Fibroblast of the aortic adventitia (primary cell): Measurements from ENCODE around the gene CDC14B. TPM values are rescaled to one million over a fixed set of nuclear protein-coding genes. Genes with fewer than 3 reads are reported as not detected.

Experiments
- DNase-seq: peaks from one replicate; pipeline ENCODE4 v3.0.0-alpha.2; 2010; ENCODE audit warnings: low read depth
- H3K4me3 ChIP-seq: 2 replicates; pipeline ENCODE4 v1.5.1; 2011; ENCODE audit warnings: low read depth, mild to moderate bottlenecking, control low read depth, low read length, moderate library complexity
- CTCF ChIP-seq: IDR thresholded peaks from 2 replicates; pipeline ENCODE4 v1.5.1; 2011; ENCODE audit warnings: mild to moderate bottlenecking, low read length, control low read depth, inconsistent platforms; ENCODE audit not compliant: insufficient read depth
- total RNA-seq: library from RNA; depleted of rRNA; stranded (reverse); fragments of >200 nt; gene quantifications from 2 replicates; pipeline ENCODE4 v1.2.3, GENCODE V29; 2012; ENCODE audit warnings: low replicate concordance

CDC14B gene
- total RNA-seq, 1 donor, result 31.5 TPM

- TF ChIP-seq CTCF, result peak; percentile 2
- peak; percentile 48 for DNase-seq
- peak overlapping the region; percentile 81 for H3K4me3 ChIP-seq
Measured at GRCh38 chr9:96567203-96567700, 52.4 kb downstream of the CDC14B start.

- TF ChIP-seq CTCF, result peak; percentile 32
- DNase-seq, result peak; percentile 43
- H3K4me3 ChIP-seq, result peak overlapping the region; percentile 81
Measured at GRCh38 chr9:96566498-96567202, 53.0 kb downstream of the CDC14B start.

- no peak for TF ChIP-seq CTCF
- peak overlapping the region; percentile 81 for H3K4me3 ChIP-seq
- DNase-seq, result peak; percentile 73
Measured at GRCh38 chr9:96565671-96566497, 53.8 kb downstream of the CDC14B start.

- no peak for TF ChIP-seq CTCF
- no peak for DNase-seq
- no peak overlapping the region for H3K4me3 ChIP-seq
Measured at GRCh38 chr9:96564217-96564616, 55.4 kb downstream of the CDC14B start.

GRCh38 chr9:96559339-96559943 lies 60.2 kb downstream of the CDC14B start:
- DNase-seq, result no peak
- no peak overlapping the region for H3K4me3 ChIP-seq
- no peak for TF ChIP-seq CTCF

GRCh38 chr9:96557921-96558320 lies 61.7 kb downstream of the CDC14B start:
- no peak for DNase-seq
- no peak for TF ChIP-seq CTCF
- no peak overlapping the region for H3K4me3 ChIP-seq
